Stimulated activated CD4-positive, alpha-beta T cell treated with anti-CD3 and anti-CD28 coated beads, Interleukin-12 subunit alpha, Interleukin-12 subunit beta, amount 100 ng/mL, for 48 hours (primary cell): Measurements from ENCODE around the gene SPATA25.
A peak's percentile ranks its signal among the peaks of the same experiment; 100 is the strongest.
"Not testable (repeated sequence)": the region's sequence is repeated elsewhere in the genome, so short reads cannot be mapped to it uniquely, and the experiment has no call there.

Source experiments
- DNase-seq, 3 donors: peaks; one replicate each; pipeline ENCODE4 v3.0.0-alpha.2; 2020; ENCODE audit warnings: low read depth in 2 of 3, low spot score in 1 of 3

Gene SPATA25, protein sequence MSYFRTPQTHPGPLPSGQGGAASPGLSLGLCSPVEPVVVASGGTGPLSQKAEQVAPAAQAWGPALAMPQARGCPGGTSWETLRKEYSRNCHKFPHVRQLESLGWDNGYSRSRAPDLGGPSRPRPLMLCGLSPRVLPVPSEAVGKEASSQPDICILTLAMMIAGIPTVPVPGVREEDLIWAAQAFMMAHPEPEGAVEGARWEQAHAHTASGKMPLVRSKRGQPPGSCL

DNA sequence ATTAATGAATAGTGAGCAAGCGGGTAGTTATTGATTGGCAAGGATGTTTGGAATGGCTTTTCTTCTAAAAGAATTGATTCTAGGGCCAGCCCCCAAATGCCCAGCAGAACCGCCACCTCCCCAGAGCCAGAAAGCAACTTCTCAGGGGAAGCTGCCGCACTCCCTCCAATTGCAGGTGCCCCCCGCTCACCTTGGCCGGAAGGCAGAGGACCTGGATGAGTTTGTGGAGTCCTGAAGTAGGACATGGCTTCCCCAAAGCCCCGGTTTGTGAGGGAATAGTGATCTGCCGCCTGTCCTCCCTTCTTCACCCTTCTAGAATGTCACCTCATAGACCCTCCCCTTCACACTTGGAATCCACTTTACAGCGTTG lies at the start of gene SPATA25:
Gene SPATA25, minus strand, starts transcription at position 277 of the 370 bp plus-strand sequence. Its CDS starts 32 bp downstream, at position 245.
- DNase-seq: no peak

DNA sequence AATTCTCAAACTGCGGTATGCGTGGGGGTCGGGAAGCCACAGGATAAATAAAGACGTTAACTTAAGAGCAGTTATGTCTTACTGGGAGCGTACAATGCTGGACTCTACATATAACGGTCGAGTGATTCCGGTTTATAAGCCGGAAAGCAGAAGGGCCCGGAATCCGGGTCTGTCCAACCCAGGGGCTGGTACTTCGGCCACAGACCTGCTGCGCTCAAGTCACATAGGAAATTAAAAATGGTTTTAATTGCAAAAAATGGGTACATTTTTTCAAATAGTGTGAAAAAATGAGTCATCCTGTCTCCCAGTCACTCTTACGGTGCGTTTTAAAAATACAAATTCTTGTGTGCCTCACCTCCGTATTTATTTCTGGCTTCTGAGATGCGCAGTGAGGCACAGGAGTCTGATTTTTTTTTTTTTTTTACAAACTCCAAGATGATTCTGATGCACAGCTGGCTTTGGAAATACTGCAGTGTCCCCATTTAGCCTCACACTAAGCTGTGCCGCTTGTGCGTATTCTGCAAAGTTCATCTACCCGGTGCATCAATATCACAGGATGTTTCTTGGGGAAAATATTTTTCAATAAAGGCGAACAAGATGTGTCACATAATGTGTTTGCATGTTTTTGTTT lies 48.1 kb upstream of the SPATA25 start:
- DNase-seq: no peak

DNA sequence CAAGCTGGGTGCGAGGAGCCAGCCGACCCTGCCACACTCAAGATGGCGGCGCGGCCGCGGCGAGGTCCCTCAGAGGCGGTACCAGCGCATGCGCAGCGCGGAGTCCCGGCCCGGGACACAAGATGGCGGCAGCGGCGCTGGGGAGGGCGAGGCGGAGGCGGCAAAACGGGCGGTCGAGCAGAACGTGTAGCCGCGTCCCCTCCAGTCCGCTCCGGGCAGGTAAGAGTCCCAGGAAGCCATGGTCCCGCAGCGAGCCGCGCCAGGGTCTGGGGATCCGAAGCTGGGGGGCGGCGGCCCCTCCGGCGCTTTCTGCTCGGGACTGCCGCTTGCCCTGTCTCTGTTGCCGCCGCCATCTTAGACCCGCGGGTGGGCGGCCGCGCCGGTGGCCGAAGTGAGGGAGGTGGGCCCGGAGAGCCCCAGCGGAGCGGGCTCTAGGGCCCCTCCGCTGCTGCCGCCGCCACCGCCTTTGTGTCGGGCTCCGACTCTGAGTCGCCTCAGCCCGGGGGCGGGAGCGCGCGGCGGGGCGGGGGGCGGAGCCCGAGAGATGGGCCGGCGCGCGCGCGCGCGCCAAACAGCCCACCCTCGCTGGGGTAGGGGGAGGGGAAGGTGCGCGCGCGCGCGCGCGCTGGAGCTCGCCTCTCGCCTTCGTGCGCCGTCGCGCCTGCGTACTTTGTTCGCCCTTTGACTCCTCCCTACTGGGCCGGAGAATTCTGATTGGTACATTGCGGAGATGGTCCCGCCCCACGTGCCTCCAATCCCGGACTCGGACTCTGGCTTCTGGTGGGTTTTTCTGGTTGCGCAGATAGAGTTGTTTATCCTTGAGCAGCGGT lies 47.4 kb upstream of the SPATA25 start, which contains the start of gene PCIF1:
Gene PCIF1, plus strand, starts transcription at position 98 of the 830 bp plus-strand sequence. CDS start 4,317 bp downstream, outside the sequence.
- peak; percentile 97 to 98 (median 97) for DNase-seq

DNA sequence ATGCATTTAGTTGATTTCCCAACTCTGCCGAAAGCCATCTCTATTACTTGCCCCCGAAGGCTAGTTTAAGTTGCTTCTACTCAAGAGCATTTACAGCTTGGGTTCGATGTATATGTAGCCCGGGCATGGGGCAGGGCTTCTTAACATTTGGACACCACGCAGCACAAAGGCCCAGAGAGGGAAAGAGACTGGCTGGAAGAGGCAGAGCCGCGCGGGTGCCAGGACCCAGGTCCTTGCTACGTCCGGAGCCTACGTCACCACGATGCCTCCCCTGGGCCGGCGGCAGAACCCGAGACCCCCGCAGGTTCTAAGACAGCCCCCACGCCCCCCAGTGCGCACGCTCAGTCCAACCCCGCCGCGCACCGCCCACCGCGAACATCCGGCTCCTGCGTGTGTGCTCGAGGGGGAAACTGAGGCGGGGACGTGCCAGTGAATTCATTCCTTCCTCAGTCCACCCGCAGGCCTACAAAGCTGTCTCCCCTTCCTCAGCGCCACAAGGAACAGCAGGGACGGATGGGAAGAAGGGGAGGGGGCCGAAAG lies 46.7 kb upstream of the SPATA25 start:
- DNase-seq: peak in 2 of 3 donors; percentile 14 to 39

DNA sequence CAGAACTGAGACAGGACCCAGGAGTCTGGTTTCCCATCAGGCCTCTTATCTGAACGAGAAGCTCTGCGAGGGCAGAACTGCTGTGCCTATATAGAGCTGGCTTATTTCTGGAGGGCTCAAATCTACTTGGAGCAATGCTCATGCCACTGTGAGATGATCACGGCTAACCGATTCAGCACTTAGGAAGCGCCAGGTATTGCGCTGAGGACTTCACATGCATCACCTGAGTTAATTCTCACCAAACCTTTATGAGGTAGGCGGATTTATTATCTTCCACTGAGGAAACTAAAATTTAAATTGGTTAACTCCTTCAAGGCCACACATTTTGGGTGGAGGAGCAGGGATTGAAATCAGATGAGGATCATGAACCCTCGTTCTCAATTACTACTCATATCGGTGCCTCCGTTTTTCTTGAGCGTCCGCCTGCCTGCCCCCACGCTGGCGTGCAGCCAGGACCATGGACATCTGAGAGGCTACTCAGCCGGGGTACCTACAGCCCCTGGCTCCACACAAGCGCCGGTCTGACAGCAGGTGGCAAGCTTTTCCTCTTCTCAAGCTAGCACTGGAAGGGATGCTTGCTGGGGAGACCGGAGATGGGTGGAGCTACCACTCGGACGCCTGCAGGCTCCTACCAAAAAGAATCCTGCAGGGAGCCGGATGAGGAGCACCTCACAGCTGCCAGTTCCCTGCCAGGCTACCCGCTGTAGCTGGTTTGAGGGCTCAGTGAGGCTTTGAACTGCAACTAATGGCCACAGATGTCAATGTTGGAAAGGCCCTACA lies 46.0 kb upstream of the SPATA25 start:
- DNase-seq: peak; percentile 44 to 58 (median 49)

DNA sequence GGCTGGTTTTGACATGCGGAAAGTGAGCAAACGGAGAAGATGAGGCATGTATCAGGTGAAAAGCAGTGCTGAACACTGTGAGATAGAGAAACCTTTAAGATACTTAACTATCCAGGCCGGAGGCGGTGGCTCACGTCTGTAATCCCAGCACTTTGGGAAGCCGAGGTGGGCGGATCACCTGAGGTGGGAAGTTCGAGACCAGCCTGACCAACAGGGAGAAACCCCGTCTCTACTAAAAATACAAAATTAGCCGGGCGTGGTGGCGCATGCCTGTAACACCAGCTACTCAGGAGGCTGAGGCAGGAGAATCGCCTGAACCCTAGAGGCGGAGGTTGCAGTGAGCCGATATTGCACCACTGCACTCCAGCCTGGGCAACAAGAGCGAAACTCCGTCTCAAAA lies 44.3 kb upstream of the SPATA25 start:
- DNase-seq: not testable (repeated sequence)

DNA sequence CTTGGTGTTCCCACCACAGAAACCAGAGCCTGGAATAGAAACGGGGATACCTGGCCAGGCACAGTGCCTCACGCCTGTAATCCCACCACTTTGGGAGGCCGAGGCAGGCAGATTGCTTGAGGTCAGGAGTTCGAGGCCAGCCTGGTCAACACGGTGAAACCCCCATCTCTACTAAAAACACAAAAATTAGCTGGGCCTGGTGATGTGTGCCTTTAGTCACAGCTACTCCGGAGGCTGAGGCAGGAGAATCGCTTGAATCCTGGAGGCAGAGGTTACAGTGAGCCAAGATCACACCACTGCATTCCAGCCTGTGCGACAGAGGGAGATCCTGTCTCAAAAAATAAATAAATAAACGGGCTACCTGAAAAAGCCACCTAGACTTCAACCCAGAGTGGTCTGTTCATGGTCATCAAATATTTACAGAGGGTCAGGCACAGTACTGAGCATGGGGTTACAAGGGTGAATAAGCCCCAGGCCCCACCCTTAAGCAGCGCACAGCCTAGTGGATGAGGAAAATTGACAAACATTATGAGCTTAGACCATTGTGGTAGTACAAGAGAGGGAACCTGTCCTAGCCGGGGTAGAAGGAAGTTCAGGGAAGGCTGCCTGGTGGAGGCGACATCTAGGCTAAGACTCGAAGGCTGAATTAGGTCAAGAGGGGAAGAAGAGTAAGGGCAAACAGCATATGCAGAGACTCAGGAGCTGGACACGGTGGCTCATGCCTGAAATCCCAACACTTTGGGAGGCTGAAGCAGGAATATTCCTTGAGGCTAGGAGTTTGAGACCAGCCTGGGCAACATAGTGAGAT lies 39.9 kb upstream of the SPATA25 start:
- no peak for DNase-seq

DNA sequence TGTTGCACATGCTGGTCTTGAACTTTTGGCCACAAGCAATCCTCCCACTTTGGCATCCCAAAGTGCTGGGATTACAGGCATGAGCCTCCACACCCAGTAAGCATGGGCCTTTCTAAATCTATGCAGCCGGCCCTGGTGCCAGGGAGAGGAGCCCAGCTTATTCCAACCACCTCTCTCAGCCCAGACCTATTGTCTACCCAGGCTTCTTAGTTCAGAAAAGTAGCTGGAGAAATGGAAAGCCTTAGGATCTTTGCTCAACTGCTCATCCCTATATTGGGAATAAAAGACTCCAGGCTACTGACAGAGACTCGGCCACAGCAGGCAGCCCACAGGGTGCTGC lies 39.3 kb upstream of the SPATA25 start:
- no peak for DNase-seq

DNA sequence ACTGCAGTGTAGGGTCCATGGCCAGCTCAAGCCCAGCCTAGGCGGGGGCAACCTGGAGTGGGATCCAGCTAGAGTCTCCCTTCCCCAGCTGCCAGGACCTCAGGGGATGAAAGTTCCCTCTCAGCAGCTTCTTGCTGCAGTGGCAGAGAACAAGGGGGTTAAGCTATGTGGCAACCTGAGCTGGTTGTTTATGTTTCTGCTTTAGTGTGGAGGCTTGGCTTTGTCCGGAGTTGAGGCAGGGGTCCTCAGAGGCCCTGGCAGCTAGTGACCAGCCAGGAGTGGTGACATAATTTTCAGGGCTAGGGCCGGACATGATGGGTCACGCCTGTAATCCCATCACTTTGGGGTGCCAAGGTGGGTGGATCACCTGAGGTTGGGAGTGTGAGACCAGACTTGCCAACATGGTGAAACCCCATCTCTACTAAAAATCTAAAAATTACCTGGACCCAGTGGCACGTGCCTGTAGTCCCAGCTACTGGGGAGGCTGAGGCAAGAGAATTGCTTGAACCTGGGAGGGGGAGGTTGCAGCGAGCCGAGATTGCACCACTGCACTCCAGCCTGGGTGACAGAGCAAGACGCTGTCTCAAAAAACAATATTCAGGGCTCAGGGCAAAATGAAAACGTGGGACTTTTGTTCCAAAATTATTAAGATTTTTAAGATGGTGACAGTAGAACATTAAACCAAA lies 38.5 kb upstream of the SPATA25 start:
- no peak for DNase-seq

DNA sequence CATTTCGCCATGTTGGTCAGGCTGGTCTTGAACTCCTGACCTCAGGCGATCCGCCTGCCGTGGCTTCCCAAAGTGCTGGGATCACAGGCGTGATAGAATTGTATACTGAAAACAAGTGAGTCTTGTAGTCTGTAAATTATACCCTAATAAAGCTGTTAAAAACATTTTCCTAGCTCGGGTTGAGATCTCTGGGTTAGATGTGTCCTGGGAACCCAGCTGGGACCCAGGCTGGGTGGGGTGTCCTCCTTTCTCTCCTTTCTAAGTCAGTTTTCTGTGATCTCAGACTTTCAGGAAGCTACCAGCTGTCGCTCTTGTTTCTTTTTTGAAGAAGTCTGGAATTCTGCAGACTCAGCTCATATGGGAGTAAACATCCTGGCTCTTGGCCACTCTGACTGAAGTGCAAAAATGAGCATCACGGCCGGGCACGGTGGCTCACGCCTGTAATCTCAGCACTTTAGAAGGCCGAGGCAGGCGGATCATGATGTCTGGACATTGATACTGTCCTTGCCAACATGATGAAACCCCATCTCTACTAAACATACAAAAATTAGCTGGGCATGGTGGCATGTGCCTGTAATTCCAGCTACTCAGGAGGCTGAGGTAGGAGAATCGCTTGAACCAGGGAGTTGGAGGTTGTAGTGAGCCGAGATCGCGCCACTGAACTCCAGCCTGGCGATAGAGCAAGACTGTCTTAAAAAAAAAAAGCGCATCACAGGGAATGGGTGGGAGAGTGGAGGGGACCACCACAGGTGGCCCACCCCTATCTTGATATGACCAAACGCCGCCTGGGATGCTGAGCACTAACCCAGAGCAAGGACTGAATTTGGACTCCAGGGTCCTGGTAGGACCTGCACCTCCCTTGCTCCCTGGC lies 37.2 kb upstream of the SPATA25 start:
- no peak for DNase-seq

DNA sequence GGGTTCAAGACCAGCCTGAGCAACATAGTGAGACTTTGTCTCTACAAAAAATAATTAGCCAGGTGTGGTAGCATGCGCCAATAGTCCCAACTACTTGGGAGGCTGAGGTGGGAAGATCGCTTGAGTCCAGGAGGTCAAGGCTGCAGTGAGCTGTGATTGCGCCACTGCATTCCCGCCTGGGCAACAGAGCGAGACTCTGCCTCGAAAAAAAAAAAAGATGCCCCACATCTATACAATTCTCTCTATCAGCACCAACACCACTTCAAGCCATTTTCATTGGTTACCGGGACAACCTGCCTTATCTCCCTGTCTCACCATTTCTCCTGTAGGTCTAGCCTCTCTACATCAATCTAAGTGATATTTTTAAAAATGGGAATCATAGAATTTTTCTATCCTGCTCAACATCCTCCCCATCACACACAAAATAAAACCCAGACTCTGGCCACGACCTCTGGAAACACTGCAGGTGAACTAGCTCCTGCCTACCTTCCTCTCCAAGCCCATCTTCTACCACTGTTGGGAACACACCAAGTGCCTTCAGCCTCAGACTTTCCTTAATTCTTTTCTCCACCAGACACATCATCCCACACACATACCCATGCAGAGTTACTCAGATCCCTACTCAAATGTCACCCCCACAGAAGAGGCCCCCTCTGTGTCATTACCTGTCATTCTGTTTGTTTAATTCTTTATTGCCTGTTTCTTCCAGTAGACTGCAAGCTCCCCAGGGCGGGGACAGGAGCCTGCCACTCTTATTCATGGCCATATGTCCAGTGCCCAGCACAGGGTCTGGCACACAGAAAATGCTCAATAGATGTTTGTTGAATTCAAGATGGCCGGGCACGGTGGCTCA lies 34.1 kb upstream of the SPATA25 start:
- DNase-seq: no peak

DNA sequence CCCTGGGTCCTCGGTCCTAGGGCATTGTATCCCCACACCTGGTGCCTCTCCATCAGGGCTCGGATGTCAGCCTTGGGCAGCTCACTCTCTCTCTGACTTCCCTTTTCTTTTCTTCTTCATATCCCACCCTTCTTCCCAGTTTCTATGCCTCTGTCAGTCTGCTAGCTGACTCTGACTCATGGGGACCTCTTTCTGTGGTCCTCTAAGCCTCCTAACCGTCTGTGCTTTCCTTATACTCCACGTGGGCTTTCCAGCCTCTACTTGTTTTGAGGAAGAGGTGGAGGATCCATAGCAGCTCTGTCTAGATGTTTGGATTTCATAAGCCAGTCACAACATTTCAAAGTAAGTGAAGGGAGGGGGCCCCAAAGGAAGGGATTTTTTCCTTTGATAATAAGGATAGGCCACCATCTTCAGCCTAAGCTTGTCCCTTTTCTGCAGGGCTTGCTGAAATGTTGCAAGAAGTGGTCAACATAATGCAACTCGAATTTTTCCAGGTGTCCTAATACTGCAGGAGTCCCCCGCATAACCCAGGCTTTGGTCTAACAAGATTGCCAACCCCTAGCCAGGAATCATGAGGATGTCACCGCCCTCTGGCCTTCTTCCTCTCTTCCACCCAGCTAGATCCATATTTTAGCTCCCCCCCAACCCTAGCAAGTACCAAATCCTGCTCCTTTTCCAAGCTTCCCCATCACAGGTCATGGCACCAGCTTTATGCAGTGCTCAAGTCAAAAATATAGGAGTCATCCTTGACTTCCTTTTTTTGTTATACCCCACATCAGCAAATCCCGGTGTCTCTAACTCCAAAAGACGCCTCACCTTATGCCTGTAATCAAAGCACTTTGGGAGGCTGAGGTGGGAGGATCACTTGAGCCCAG lies 33.3 kb upstream of the SPATA25 start:
- DNase-seq: no peak

DNA sequence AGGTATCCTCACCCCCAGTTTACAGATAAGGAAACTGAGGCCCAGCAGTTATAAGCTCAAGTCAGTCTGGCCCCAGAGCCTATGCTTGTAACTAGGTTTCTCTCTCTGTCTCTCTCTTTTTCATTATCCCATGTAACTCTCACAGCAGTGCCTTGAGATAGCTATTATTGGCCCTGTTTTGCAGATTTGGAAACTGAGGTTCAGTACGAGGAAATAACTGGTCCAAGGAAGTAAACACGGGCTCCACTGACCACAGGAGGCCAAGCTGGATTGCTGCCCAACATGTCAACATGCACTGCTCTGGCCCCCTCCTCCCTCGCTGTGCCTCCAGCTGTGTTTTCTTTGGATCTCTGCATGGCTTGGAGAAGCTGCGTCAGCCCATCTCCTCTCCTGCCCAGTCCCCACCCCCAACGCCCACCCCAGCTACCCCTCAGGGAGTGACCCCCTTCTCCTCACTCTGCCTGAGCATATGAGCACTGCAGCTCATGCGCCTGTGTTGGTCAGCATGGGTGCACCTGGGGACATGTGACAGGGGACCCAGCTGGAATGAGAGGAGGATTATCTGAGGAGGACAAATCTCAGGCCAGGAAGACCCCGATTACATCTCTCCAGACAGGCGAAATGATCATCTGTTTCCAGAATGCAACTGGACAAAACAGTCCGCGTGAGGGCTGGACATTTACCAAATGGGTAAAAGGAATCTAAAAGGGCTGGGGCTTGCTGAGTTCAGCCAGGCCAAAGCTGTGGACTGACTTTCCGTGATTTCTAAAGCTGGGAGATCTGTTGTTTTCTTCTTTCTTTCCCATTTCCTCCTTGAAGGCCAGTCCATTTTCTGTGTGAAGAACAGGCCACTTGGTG lies 32.3 kb upstream of the SPATA25 start:
- no peak for DNase-seq

DNA sequence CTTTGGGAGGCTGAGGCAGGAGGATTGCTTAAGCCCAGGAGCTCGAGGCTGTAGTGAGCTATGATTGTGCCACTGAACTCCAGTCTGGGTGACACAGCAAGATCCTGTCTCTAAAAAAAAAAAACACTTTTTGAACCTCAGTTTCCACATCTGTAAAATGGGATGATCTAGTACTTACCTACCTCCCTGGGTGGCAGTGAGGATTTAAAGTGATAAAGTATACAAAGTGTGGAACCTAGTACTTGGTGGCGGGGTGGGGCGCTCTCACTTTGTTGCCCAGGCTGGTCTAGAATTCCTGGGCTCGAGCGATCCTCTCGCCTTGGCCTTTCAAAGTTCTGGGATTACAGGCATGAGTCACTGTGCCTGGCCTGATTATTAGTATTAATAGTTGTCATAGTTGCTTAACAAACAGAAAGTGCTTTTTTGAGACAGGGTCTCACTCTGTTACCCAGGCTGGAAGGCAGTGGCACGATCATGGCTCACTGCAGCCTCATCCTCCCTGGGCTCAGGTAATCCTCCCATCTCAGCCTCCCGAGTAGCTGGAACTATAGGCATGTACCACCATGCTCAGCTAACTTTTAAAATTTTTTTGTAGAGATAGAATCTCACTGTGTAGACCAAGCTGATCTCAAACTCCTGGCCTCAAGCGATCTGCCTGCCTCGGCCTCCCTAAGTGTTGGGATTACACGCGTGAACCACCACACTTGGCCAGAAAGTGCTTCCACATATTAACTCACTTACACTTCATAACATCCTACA lies 31.5 kb upstream of the SPATA25 start:
- DNase-seq: no peak

DNA sequence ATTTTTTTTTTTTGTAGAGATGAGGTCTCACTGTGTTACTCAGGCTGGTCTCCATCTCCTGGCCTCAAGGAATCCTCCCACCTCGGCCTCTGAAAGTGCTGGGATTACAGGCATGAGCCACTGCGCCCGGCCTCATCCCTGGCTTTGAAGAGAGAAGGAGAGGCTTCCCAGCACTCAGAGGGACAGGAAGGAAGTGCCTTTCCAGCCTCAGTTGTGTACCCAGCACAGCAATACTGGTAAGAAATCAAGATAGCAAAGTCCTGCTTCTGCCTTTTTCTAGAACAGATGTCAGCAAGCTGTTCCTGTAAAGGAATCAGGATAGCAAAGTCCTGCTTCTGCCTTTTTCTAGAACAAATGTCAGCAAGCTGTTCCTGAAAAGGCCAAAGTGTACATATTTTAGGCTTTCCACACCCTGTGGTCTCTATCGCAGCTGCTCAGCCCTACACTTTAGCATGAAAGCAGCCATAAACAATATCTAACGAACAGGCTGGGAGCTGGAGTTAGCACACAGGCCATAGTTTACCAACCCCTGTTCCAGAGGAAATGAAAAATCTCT lies 30.8 kb upstream of the SPATA25 start:
- DNase-seq: no peak
